Measurements from ENCODE around the gene AKAP12. TPM values are rescaled to one million over a fixed set of nuclear protein-coding genes. Genes with fewer than 3 reads are reported as not detected.

The AKAP12 gene
- total and polyA plus RNA-seq, 4 donors: 9.4 to 110 (median 24.6) TPM

- whole genome bisulfite sequencing, 2 donors: 49 to 70% methylated on average over 4 of the region's 4 CpGs
- no peak for ATAC-seq (ENCODE audit: insufficient read depth, low FRiP score)
- H3K4me3 ChIP-seq: no peak overlapping the region
- no peaks in the 10 kb centered on the region for H3K36me3 ChIP-seq (ENCODE audit: control insufficient read depth in 4 of 4, insufficient read depth in 4 of 4, low read length in 4 of 4)
- H3K27ac ChIP-seq (ENCODE audit: low read depth in 1 of 2, low read length in 1 of 2): peak overlapping the region; percentile 41 to 62
- no peak for DNase-seq
- H3K9me3 ChIP-seq (ENCODE audit: control insufficient read depth in 4 of 4, insufficient read depth in 3 of 4, low read length in 3 of 4): no peaks in the 10 kb centered on the region
- TF ChIP-seq CTCF (IDR thresholded peaks at IDR 0.05; ENCODE audit: control extremely low read depth, extremely low read depth): no peak
- no peak overlapping the region for H3K9ac ChIP-seq (ENCODE audit: insufficient read depth in 1 of 2, low read length in 2 of 2)
- H3K4me1 ChIP-seq (ENCODE audit: control insufficient read depth in 5 of 5, insufficient read depth in 5 of 5, low read length in 5 of 5): peaks cover 0 to 30% (median 11%) of the 10 kb centered on the region in 5 donors
- H3K27me3 ChIP-seq (ENCODE audit: control insufficient read depth in 3 of 3, insufficient read depth in 3 of 3, low read length in 2 of 3): no peaks in the 10 kb centered on the region
Measured at GRCh38 chr6:151284548-151285017, 44.8 kb downstream of the AKAP12 start.

GRCh38 chr6:151285122-151285521, 45.4 kb downstream of the AKAP12 start:
- no peak overlapping the region for H3K4me3 ChIP-seq
- no peak for TF ChIP-seq CTCF (IDR thresholded peaks at IDR 0.05; ENCODE audit: control extremely low read depth, extremely low read depth)
- H3K36me3 ChIP-seq (ENCODE audit: control insufficient read depth in 4 of 4, insufficient read depth in 4 of 4, low read length in 4 of 4): no peaks in the 10 kb centered on the region
- no peaks in the 10 kb centered on the region for H3K9me3 ChIP-seq (ENCODE audit: control insufficient read depth in 4 of 4, insufficient read depth in 3 of 4, low read length in 3 of 4)
- ATAC-seq (ENCODE audit: insufficient read depth, low FRiP score) (no peak), DNase-seq (peak; percentile 48 to 88 (median 86))
- H3K27ac ChIP-seq (ENCODE audit: low read depth in 1 of 2, low read length in 1 of 2): peak overlapping the region in 1 of 2 donors; percentile 41
- H3K27me3 ChIP-seq (ENCODE audit: control insufficient read depth in 3 of 3, insufficient read depth in 3 of 3, low read length in 2 of 3): no peaks in the 10 kb centered on the region
- H3K9ac ChIP-seq (ENCODE audit: insufficient read depth in 1 of 2, low read length in 2 of 2): no peak overlapping the region
- H3K4me1 ChIP-seq (ENCODE audit: control insufficient read depth in 5 of 5, insufficient read depth in 5 of 5, low read length in 5 of 5): peaks cover 0 to 30% (median 11%) of the 10 kb centered on the region in 5 donors

GRCh38 chr6:151286214-151286613, 46.4 kb downstream of the AKAP12 start:
- no peak overlapping the region for H3K4me3 ChIP-seq
- DNase-seq (peak in 1 of 3 donors; percentile 51), ATAC-seq (ENCODE audit: insufficient read depth, low FRiP score) (no peak)
- H3K36me3 ChIP-seq (ENCODE audit: control insufficient read depth in 4 of 4, insufficient read depth in 4 of 4, low read length in 4 of 4): no peaks in the 10 kb centered on the region
- no peak overlapping the region for H3K9ac ChIP-seq (ENCODE audit: insufficient read depth in 1 of 2, low read length in 2 of 2)
- peak overlapping the region in 1 of 2 donors; percentile 33 for H3K27ac ChIP-seq (ENCODE audit: low read depth in 1 of 2, low read length in 1 of 2)
- no peaks in the 10 kb centered on the region for H3K9me3 ChIP-seq (ENCODE audit: control insufficient read depth in 4 of 4, insufficient read depth in 3 of 4, low read length in 3 of 4)
- 32 to 63% methylated on average over 7 of the region's 7 CpGs for WGBS, 2 donors
- no peaks in the 10 kb centered on the region for H3K27me3 ChIP-seq (ENCODE audit: control insufficient read depth in 3 of 3, insufficient read depth in 3 of 3, low read length in 2 of 3)
- no peak for TF ChIP-seq CTCF (IDR thresholded peaks at IDR 0.05; ENCODE audit: control extremely low read depth, extremely low read depth)
- peaks cover 3 to 28% (median 12%) of the 10 kb centered on the region in 5 donors for H3K4me1 ChIP-seq (ENCODE audit: control insufficient read depth in 5 of 5, insufficient read depth in 5 of 5, low read length in 5 of 5)

Data from lung (tissue), 12 donors.